ENCODE data around the gene GAMT.
A peak's percentile ranks its signal among the peaks of the same experiment; 100 is the strongest.
"Not testable (repeated sequence)": the region's sequence is repeated elsewhere in the genome, so short reads cannot be mapped to it uniquely, and the experiment has no call there.

GAMT gene

DNA sequence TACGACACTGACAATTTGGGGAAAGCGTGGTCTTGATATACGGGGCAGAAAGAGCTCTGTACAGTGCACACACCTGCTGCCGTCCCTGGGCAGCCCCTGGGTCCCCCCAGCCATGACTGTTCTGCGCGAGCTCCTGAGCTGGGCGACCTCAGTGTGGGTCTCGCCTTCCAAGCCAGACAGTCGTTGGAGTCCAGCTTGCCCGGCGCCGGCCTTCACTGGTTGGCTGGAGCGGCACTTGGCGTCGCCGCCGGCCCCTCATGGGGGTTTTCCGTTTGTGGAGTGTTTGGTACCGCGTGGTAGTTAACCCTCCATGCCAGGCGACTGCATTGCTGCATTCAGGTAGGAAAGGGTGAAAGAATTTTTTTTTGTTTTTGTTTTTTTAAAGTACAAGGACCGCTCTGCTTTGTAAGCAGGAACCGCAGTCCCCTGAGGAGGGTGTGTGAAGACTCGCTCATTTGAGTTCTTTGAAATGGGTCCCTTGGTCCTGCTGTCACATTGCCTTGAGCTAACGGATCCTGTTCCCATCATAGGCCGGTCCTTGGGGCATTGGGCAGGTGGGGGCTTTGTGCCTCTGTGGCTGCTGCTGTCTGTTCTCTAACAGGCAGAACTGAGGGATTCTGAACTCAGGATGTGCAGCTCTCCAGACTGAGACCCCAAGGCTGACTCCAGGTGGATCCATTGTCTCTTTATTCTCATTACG lies 26.0 kb upstream of the GAMT start:
- ATAC-seq (replicated peaks): no peak
- no peak for DNase-seq
- Mint-ChIP-seq H3K4me3 (no peak overlapping the region), H3K36me3 (peaks cover 30 to 43% of the 10 kb centered on the region in 2 donors), H3K27ac (peak overlapping the region; percentile 59), H3K4me1 (peaks cover 4 to 19% of the 10 kb centered on the region in 2 donors), H3K9me3 (no peaks in the 10 kb centered on the region), H3K27me3 (no peaks in the 10 kb centered on the region)

DNA sequence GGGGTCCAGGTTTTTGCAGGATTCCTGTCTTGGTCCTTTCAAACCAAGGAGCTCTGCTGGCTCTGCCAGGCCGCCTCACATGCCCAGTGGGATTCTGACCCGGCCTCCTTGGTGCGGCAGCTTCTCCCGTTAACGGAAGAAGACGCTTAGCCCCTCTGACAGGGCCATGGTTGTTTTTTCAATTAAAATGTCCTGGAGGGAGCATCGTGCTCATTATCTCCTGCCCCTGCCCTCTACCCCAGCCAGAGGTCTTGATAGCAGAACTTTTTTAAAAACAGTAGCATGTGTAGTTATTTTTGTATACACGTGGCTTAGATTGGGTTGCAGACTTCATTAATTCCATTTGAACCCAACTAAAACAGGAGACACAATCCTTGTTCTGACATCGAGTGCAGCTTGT lies 25.4 kb upstream of the GAMT start:
- Mint-ChIP-seq H3K9me3 (no peaks in the 10 kb centered on the region), H3K27me3 (no peaks in the 10 kb centered on the region), H3K36me3 (peaks cover 29 to 44% of the 10 kb centered on the region in 2 donors), H3K4me3 (no peak overlapping the region), H3K27ac (no peak overlapping the region), H3K4me1 (peaks cover 4 to 19% of the 10 kb centered on the region in 2 donors)
- no peak for ATAC-seq (replicated peaks)
- DNase-seq: no peak

- DNase-seq: no peak
- Mint-ChIP-seq H3K27ac (peak overlapping the region; percentile 51), H3K4me1 (peaks cover 4 to 19% of the 10 kb centered on the region in 2 donors)
Measured at GRCh38 chr19:1425902-1426301, 24.6 kb upstream of the GAMT start.

GRCh38 chr19:1425102-1425837 lies 23.9 kb upstream of the GAMT start:
- peak overlapping the region; percentile 77 for H3K27ac Mint-ChIP-seq
- DNase-seq (no peak), ATAC-seq (replicated peaks) (no peak)
- H3K9me3 Mint-ChIP-seq: no peaks in the 10 kb centered on the region
- H3K4me3 Mint-ChIP-seq: no peak overlapping the region
- H3K36me3 Mint-ChIP-seq: peaks cover 33 to 47% of the 10 kb centered on the region in 2 donors
- H3K4me1 Mint-ChIP-seq: peaks cover 4 to 19% of the 10 kb centered on the region in 2 donors
- H3K27me3 Mint-ChIP-seq: no peaks in the 10 kb centered on the region

More at GRCh38 chr19:1425902-1426301, 24.6 kb upstream of the GAMT start:
- no peak for ATAC-seq (replicated peaks)
- no peaks in the 10 kb centered on the region for H3K27me3 Mint-ChIP-seq
- peaks cover 33 to 43% of the 10 kb centered on the region in 2 donors for H3K36me3 Mint-ChIP-seq
- no peaks in the 10 kb centered on the region for H3K9me3 Mint-ChIP-seq
- no peak overlapping the region for H3K4me3 Mint-ChIP-seq

- no peak overlapping the region for H3K4me3 Mint-ChIP-seq
- H3K36me3 Mint-ChIP-seq: peaks cover 34 to 48% of the 10 kb centered on the region in 2 donors
- ATAC-seq (replicated peaks) (peak in 1 of 2 donors; percentile 34), DNase-seq (no peak)
- H3K27ac Mint-ChIP-seq: no peak overlapping the region
- H3K4me1 Mint-ChIP-seq: peaks cover 4 to 19% of the 10 kb centered on the region in 2 donors
- H3K9me3 Mint-ChIP-seq: no peaks in the 10 kb centered on the region
- H3K27me3 Mint-ChIP-seq: no peaks in the 10 kb centered on the region
Measured at GRCh38 chr19:1424192-1424955, 23.0 kb upstream of the GAMT start.

GRCh38 chr19:1423436-1424191 lies 22.3 kb upstream of the GAMT start:
- no peak for DNase-seq
- H3K4me3 Mint-ChIP-seq: no peak overlapping the region
- peaks cover 6 to 19% of the 10 kb centered on the region in 2 donors for H3K4me1 Mint-ChIP-seq
- H3K36me3 Mint-ChIP-seq: peaks cover 39 to 56% of the 10 kb centered on the region in 2 donors
- no peak for ATAC-seq (replicated peaks)
- H3K27ac Mint-ChIP-seq: no peak overlapping the region
- H3K27me3 Mint-ChIP-seq: no peaks in the 10 kb centered on the region
- H3K9me3 Mint-ChIP-seq: no peaks in the 10 kb centered on the region

DNA sequence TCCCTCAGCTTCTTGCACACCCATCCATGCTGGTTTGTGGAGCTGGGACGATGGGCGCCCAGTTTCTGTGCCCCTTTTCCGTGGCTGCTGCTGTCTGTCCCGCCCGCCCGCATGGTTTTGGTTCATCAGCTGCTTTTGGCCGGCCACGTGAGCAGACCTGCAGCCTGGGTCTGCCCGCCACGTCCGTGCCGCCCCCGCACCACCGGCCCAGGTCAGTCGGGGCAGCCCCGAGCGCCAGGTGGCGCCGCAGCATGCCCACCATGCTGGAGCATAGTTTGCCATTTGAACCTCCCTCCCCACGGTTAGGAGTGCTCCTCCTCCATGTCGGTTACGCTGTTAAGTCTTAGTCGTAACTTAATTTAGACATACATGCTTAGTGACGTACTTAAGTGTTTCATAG lies 21.6 kb upstream of the GAMT start:
- Mint-ChIP-seq H3K27me3 (no peaks in the 10 kb centered on the region), H3K27ac (no peak overlapping the region), H3K4me1 (peaks cover 6 to 19% of the 10 kb centered on the region in 2 donors), H3K9me3 (no peaks in the 10 kb centered on the region), H3K4me3 (no peak overlapping the region), H3K36me3 (peaks cover 39 to 59% of the 10 kb centered on the region in 2 donors)
- ATAC-seq (replicated peaks): no peak
- DNase-seq: no peak

DNA sequence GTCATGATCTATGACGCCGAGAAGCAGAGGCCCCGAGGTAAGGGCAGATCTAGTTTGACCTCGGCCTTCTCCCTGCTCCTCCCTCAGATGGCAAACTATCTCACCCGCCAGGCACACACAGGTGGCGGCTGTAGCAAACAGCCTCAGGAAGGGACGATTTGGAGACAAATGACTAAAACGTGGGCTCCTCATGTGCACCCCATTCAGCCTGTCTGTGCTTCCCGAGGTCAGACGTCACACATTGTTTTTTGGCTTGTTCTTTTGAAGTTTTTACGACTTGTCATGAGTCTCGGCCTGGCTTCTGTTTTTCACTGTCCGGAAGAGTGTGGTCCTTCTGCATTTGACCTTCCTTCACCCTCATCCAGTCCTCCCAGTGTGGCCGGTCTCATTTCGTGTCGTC lies 21.0 kb upstream of the GAMT start:
- Mint-ChIP-seq H3K4me3 (no peak overlapping the region), H3K4me1 (peaks cover 10 to 23% of the 10 kb centered on the region in 2 donors), H3K27ac (no peak overlapping the region), H3K27me3 (no peaks in the 10 kb centered on the region), H3K36me3 (peaks cover 42 to 65% of the 10 kb centered on the region in 2 donors), H3K9me3 (no peaks in the 10 kb centered on the region)
- DNase-seq (no peak), ATAC-seq (replicated peaks) (no peak)

GRCh38 chr19:1421958-1422305 lies 20.6 kb upstream of the GAMT start:
- ATAC-seq (replicated peaks) (no peak), DNase-seq (no peak)
- Mint-ChIP-seq H3K4me1 (peaks cover 12 to 26% of the 10 kb centered on the region in 2 donors), H3K4me3 (no peak overlapping the region), H3K27me3 (no peaks in the 10 kb centered on the region), H3K36me3 (peaks cover 42 to 67% of the 10 kb centered on the region in 2 donors), H3K27ac (no peak overlapping the region), H3K9me3 (no peaks in the 10 kb centered on the region)

DNA sequence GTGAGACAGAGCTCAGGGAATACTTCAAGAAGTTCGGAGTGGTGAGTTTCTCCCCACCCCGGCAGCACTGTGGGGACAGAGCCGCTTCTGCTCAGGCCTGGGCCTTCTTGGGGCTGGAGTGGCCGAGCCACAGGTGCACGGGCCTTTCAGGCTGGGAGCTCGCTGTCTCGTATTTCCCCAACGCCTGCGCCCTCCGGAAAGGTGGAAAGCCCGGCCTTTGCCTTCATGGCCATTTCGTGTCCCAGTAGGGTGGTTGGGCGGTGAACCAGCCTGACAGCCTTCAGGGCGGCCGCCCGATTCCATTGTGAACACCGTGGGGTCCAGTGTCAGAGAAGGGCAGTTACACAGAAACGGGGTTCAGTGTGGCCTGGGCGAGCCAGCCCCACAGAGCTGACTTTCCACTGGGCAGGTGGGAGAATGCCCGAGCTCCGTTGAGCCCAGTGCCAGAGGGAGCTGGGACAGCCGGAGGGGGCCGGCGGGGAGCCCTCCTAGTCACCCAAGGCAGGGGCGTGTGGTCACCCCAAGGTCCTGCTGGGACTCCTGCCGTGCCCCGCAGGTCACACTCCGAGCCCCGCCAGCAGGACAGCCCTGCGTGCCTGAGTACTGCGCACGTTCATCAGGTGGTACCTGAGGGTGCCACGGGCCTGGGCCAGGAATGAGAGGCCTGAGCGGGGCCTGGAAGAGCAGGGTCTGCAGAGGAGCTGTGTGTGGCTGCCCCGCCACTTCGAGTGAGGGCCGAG lies 20.0 kb upstream of the GAMT start:
- Mint-ChIP-seq H3K36me3 (peaks cover 45 to 69% of the 10 kb centered on the region in 2 donors), H3K27me3 (no peaks in the 10 kb centered on the region), H3K27ac (no peak overlapping the region), H3K9me3 (no peaks in the 10 kb centered on the region), H3K4me1 (peaks cover 12 to 30% of the 10 kb centered on the region in 2 donors), H3K4me3 (no peak overlapping the region)
- no peak for ATAC-seq (replicated peaks)
- DNase-seq: no peak

GRCh38 chr19:1420590-1420989 lies 19.2 kb upstream of the GAMT start:
- ATAC-seq (replicated peaks): no peak
- no peaks in the 10 kb centered on the region for H3K9me3 Mint-ChIP-seq
- H3K27ac Mint-ChIP-seq: no peak overlapping the region
- H3K36me3 Mint-ChIP-seq: peaks cover 46 to 71% of the 10 kb centered on the region in 2 donors
- peaks cover 15 to 38% of the 10 kb centered on the region in 2 donors for H3K4me1 Mint-ChIP-seq
- H3K27me3 Mint-ChIP-seq: no peaks in the 10 kb centered on the region
- H3K4me3 Mint-ChIP-seq: no peak overlapping the region
- no peak for DNase-seq

- not testable (repeated sequence) for H3K4me3 Mint-ChIP-seq; H3K27me3 Mint-ChIP-seq; DNase-seq; ATAC-seq (replicated peaks); H3K27ac Mint-ChIP-seq; H3K9me3 Mint-ChIP-seq
- peaks cover 43 to 72% of the 10 kb centered on the region in 2 donors for H3K36me3 Mint-ChIP-seq
- peaks cover 16 to 42% of the 10 kb centered on the region in 2 donors for H3K4me1 Mint-ChIP-seq
Measured at GRCh38 chr19:1420085-1420484, 18.7 kb upstream of the GAMT start.

- H3K36me3 Mint-ChIP-seq: peaks cover 40 to 64% of the 10 kb centered on the region in 2 donors
- H3K9me3 Mint-ChIP-seq: no peaks in the 10 kb centered on the region
- DNase-seq (no peak), ATAC-seq (replicated peaks) (no peak)
- peaks cover 17 to 37% of the 10 kb centered on the region in 2 donors for H3K4me1 Mint-ChIP-seq
- H3K4me3 Mint-ChIP-seq: no peak overlapping the region
- H3K27me3 Mint-ChIP-seq: no peaks in the 10 kb centered on the region
- no peak overlapping the region for H3K27ac Mint-ChIP-seq
Measured at GRCh38 chr19:1418951-1419738, 17.8 kb upstream of the GAMT start.

Data from stimulated activated naive B cell treated with anti-CD40 and anti-IgM and Interleukin-4, amounts not matched to agents 10 μg/mL and 1 μg/mL and 100 μg/mL, for 72 hours (primary cell).